Measurements from ENCODE around the gene HPSE2. TPM values are rescaled to one million over a fixed set of nuclear protein-coding genes. Genes with fewer than 3 reads are reported as not detected.

HPSE2 gene
- total and polyA plus RNA-seq, 2 experiments from 2014 or later: not detected

GRCh38 chr10:98461500-98461842 is 774.2 kb downstream of the HPSE2 start:
- in situ Hi-C loops (cut with MboI): loop anchor here (10.0 kb wide), 1 partner anchor 793 kb away; no protein-coding TSS in a partner anchor
- H3K4me1 ChIP-seq (ENCODE audit: insufficient read depth): peaks cover 9% of the 10 kb centered on the region
- no peak for DNase-seq
- no peak overlapping the region for H3K9ac ChIP-seq
- 96 to 99% methylated on average over 3 of the region's 3 CpGs for WGBS, 2 experiments (ENCODE audit: low coverage in 1 of 2, low lambda C conversion rate in 2 of 2, missing lambda C conversion rate in 2 of 2)
- no peaks in the 10 kb centered on the region for H4K20me1 ChIP-seq (ENCODE audit: insufficient read depth)
- no peak overlapping the region for H3K27ac ChIP-seq
- no peaks in the 10 kb centered on the region for H3K79me2 ChIP-seq (ENCODE audit: insufficient read depth)
- H2AFZ ChIP-seq: no peak overlapping the region
- TF ChIP-seq EZH2phosphoT487 (IDR thresholded peaks at IDR 0.05; ENCODE audit: insufficient read depth, low read depth) (no peak), EZH2 (IDR thresholded peaks at IDR 0.05; ENCODE audit: insufficient read depth, poor library complexity, severe bottlenecking) (no peak)
- H3K27me3 ChIP-seq (replicated peaks; ENCODE audit: insufficient read depth): no peaks in the 10 kb centered on the region
- H3K9me2 ChIP-seq (ENCODE audit: insufficient read depth): no peaks in the 10 kb centered on the region
- peak overlapping the region; percentile 40 for H3K4me2 ChIP-seq (ENCODE audit: unreplicated experiment)
- no peaks in the 10 kb centered on the region for H3K36me3 ChIP-seq (ENCODE audit: low read depth)
- no peak overlapping the region for H3K4me3 ChIP-seq
- no peaks in the 10 kb centered on the region for H3K9me3 ChIP-seq (ENCODE audit: low read depth)
- peaks cover 10% of the 10 kb centered on the region; the same call in 1 of the 2 replicates for H3F3A ChIP-seq (ENCODE audit: insufficient read depth)

GRCh38 chr10:98460837-98461499 is 774.7 kb downstream of the HPSE2 start:
- Histone ChIP-seq H3K9me3 (ENCODE audit: low read depth) (no peaks in the 10 kb centered on the region), H4K20me1 (ENCODE audit: insufficient read depth) (no peaks in the 10 kb centered on the region), H3K4me3 (no peak overlapping the region), H2AFZ (no peak overlapping the region), H3K79me2 (ENCODE audit: insufficient read depth) (no peaks in the 10 kb centered on the region), H3K36me3 (ENCODE audit: low read depth) (no peaks in the 10 kb centered on the region), H3K4me1 (ENCODE audit: insufficient read depth) (peaks cover 9% of the 10 kb centered on the region), H3F3A (ENCODE audit: insufficient read depth) (peaks cover 10% of the 10 kb centered on the region; the same call in 1 of the 2 replicates), H3K27me3 (replicated peaks; ENCODE audit: insufficient read depth) (no peaks in the 10 kb centered on the region), H3K9ac (no peak overlapping the region), H3K9me2 (ENCODE audit: insufficient read depth) (no peaks in the 10 kb centered on the region), H3K4me2 (ENCODE audit: unreplicated experiment) (peak overlapping the region; percentile 40), H3K27ac (no peak overlapping the region; the same call in 1 of the 2 replicates)
- in situ Hi-C loops (cut with MboI): loop anchor here (10.0 kb wide), 1 partner anchor 794 kb away; no protein-coding TSS in a partner anchor
- WGBS, 2 experiments (ENCODE audit: low coverage in 1 of 2, low lambda C conversion rate in 2 of 2, missing lambda C conversion rate in 2 of 2): 42% methylated on average over 3 of the region's 3 CpGs
- DNase-seq: peak; percentile 94
- no peak for TF ChIP-seq EZH2 (IDR thresholded peaks at IDR 0.05; ENCODE audit: insufficient read depth, poor library complexity, severe bottlenecking)
- TF ChIP-seq EZH2phosphoT487 (IDR thresholded peaks at IDR 0.05; ENCODE audit: insufficient read depth, low read depth): no peak

GRCh38 chr10:98458809-98459784 is 776.6 kb downstream of the HPSE2 start:
- Histone ChIP-seq H3K4me3 (no peak overlapping the region), H3K36me3 (ENCODE audit: low read depth) (no peaks in the 10 kb centered on the region), H2AFZ (no peak overlapping the region), H3K27ac (no peak overlapping the region), H3K9me3 (ENCODE audit: low read depth) (no peaks in the 10 kb centered on the region), H4K20me1 (ENCODE audit: insufficient read depth) (no peaks in the 10 kb centered on the region), H3K79me2 (ENCODE audit: insufficient read depth) (no peaks in the 10 kb centered on the region), H3K9me2 (ENCODE audit: insufficient read depth) (no peaks in the 10 kb centered on the region), H3K9ac (no peak overlapping the region), H3F3A (ENCODE audit: insufficient read depth) (peaks cover 10% of the 10 kb centered on the region; the same call in 1 of the 2 replicates), H3K27me3 (replicated peaks; ENCODE audit: insufficient read depth) (no peaks in the 10 kb centered on the region), H3K4me1 (ENCODE audit: insufficient read depth) (peaks cover 9% of the 10 kb centered on the region), H3K4me2 (ENCODE audit: unreplicated experiment) (no peak overlapping the region)
- no peak for DNase-seq
- 87 to 88% methylated on average over 15 of the region's 15 CpGs for WGBS, 2 experiments (ENCODE audit: low coverage in 1 of 2, low lambda C conversion rate in 2 of 2, missing lambda C conversion rate in 2 of 2)
- in situ Hi-C loops (cut with MboI): no loop called here
- no peak for TF ChIP-seq EZH2 (IDR thresholded peaks at IDR 0.05; ENCODE audit: insufficient read depth, poor library complexity, severe bottlenecking)
- TF ChIP-seq EZH2phosphoT487 (IDR thresholded peaks at IDR 0.05; ENCODE audit: insufficient read depth, low read depth): no peak

- Histone ChIP-seq H3K27me3 (replicated peaks; ENCODE audit: insufficient read depth) (no peaks in the 10 kb centered on the region), H3K79me2 (ENCODE audit: insufficient read depth) (no peaks in the 10 kb centered on the region), H3F3A (ENCODE audit: insufficient read depth) (peaks cover 10% of the 10 kb centered on the region; the same call in 1 of the 2 replicates), H3K9me2 (ENCODE audit: insufficient read depth) (no peaks in the 10 kb centered on the region), H3K4me3 (no peak overlapping the region), H3K27ac (no peak overlapping the region), H2AFZ (no peak overlapping the region), H3K4me2 (ENCODE audit: unreplicated experiment) (no peak overlapping the region), H4K20me1 (ENCODE audit: insufficient read depth) (no peaks in the 10 kb centered on the region), H3K9me3 (ENCODE audit: low read depth) (no peaks in the 10 kb centered on the region), H3K36me3 (ENCODE audit: low read depth) (no peaks in the 10 kb centered on the region), H3K4me1 (ENCODE audit: insufficient read depth) (peaks cover 9% of the 10 kb centered on the region), H3K9ac (no peak overlapping the region)
- no peak for DNase-seq
- in situ Hi-C loops (cut with MboI): no loop called here
- TF ChIP-seq EZH2phosphoT487 (IDR thresholded peaks at IDR 0.05; ENCODE audit: insufficient read depth, low read depth) (no peak), EZH2 (IDR thresholded peaks at IDR 0.05; ENCODE audit: insufficient read depth, poor library complexity, severe bottlenecking) (no peak)
- 59 to 62% methylated on average over 7 of the region's 8 CpGs for WGBS, 2 experiments (ENCODE audit: low coverage in 1 of 2, low lambda C conversion rate in 2 of 2, missing lambda C conversion rate in 2 of 2)
Measured at GRCh38 chr10:98457721-98458120, 777.9 kb downstream of the HPSE2 start.

Data from GM23248 (cell line).